ENCODE measurements around the gene SMIM14. TPM values are rescaled to one million over a fixed set of nuclear protein-coding genes. Genes with fewer than 3 reads are reported as not detected.

The SMIM14 gene
- total and polyA plus RNA-seq, 9 of the 15 experiments (the other 6 are each of a cell fraction or from before 2014, with no cell fraction given), result 0.98 to 3.7 (median 2.2) TPM

GRCh38 chr4:39638354-39639239 lies at the start of gene SMIM14 (continued):
- no peak for TF ChIP-seq HDAC6 (IDR thresholded peaks at IDR 0.05; ENCODE audit: low read depth, low read length)
- TF ChIP-seq, protein P1, sequence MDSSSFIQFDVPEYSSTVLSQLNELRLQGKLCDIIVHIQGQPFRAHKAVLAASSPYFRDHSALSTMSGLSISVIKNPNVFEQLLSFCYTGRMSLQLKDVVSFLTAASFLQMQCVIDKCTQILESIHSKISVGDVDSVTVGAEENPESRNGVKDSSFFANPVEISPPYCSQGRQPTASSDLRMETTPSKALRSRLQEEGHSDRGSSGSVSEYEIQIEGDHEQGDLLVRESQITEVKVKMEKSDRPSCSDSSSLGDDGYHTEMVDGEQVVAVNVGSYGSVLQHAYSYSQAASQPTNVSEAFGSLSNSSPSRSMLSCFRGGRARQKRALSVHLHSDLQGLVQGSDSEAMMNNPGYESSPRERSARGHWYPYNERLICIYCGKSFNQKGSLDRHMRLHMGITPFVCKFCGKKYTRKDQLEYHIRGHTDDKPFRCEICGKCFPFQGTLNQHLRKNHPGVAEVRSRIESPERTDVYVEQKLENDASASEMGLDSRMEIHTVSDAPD (CRISPR knock-in tag; IDR thresholded peaks at IDR 0.05), result no peak
- TF ChIP-seq CCNT2 (IDR thresholded peaks at IDR 0.05; ENCODE audit: borderline replicate concordance, extremely low read depth, insufficient read length, low read depth, low read length), result peak; percentile 99
- TF ChIP-seq CBFB (CRISPR knock-in tag; IDR thresholded peaks at IDR 0.05), result peak; percentile 24; the same call in 1 of the 2 replicates
- TF ChIP-seq TEAD1 (CRISPR knock-in tag; IDR thresholded peaks at IDR 0.05), result no peak
- no peak for TF ChIP-seq RBM14 (IDR thresholded peaks at IDR 0.05; ENCODE audit: borderline replicate concordance, insufficient read depth, low read depth, low read length)
- no peak; the same call in 1 of the 2 replicates for TF ChIP-seq ZNF263 (CRISPR knock-in tag; IDR thresholded peaks at IDR 0.05; ENCODE audit: borderline replicate concordance)
- TF ChIP-seq, protein P2, sequence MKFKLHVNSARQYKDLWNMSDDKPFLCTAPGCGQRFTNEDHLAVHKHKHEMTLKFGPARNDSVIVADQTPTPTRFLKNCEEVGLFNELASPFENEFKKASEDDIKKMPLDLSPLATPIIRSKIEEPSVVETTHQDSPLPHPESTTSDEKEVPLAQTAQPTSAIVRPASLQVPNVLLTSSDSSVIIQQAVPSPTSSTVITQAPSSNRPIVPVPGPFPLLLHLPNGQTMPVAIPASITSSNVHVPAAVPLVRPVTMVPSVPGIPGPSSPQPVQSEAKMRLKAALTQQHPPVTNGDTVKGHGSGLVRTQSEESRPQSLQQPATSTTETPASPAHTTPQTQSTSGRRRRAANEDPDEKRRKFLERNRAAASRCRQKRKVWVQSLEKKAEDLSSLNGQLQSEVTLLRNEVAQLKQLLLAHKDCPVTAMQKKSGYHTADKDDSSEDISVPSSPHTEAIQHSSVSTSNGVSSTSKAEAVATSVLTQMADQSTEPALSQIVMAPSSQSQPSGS (CRISPR knock-in tag; IDR thresholded peaks at IDR 0.05), result no peak
- no peak for TF ChIP-seq ELF2 (CRISPR knock-in tag; IDR thresholded peaks at IDR 0.05)
- no peak for TF ChIP-seq ZNF583 (CRISPR knock-in tag; IDR thresholded peaks at IDR 0.05)
- TF ChIP-seq, protein P3, sequence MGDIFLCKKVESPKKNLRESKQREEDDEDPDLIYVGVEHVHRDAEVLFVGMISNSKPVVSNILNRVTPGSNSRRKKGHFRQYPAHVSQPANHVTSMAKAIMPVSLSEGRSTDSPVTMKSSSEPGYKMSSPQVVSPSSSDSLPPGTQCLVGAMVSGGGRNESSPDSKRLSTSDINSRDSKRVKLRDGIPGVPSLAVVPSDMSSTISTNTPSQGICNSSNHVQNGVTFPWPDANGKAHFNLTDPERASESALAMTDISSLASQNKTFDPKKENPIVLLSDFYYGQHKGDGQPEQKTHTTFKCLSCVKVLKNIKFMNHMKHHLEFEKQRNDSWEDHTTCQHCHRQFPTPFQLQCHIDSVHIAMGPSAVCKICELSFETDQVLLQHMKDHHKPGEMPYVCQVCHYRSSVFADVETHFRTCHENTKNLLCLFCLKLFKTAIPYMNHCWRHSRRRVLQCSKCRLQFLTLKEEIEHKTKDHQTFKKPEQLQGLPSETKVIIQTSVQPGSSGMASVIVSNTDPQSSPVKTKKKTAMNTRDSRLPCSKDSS (IDR thresholded peaks at IDR 0.05; ENCODE audit: low read depth, partially characterized antibody), result no peak
- TF ChIP-seq SLC30A9 (CRISPR knock-in tag; IDR thresholded peaks at IDR 0.05), result no peak
- no peak for TF ChIP-seq ATF1 (CRISPR knock-in tag; IDR thresholded peaks at IDR 0.05)
- TF ChIP-seq ATF1 (tag; IDR thresholded peaks at IDR 0.05), result peak; percentile 91
- TF ChIP-seq, protein P4, sequence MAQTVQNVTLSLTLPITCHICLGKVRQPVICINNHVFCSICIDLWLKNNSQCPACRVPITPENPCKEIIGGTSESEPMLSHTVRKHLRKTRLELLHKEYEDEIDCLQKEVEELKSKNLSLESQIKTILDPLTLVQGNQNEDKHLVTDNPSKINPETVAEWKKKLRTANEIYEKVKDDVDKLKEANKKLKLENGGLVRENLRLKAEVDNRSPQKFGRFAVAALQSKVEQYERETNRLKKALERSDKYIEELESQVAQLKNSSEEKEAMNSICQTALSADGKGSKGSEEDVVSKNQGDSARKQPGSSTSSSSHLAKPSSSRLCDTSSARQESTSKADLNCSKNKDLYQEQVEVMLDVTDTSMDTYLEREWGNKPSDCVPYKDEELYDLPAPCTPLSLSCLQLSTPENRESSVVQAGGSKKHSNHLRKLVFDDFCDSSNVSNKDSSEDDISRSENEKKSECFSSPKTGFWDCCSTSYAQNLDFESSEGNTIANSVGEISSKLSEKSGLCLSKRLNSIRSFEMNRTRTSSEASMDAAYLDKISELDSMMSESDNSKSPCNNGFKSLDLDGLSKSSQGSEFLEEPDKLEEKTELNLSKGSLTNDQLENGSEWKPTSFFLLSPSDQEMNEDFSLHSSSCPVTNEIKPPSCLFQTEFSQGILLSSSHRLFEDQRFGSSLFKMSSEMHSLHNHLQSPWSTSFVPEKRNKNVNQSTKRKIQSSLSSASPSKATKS (CRISPR knock-in tag; IDR thresholded peaks at IDR 0.05), result no peak
- no peak for TF ChIP-seq ZNF444 (CRISPR knock-in tag; IDR thresholded peaks at IDR 0.05)
- no peak for TF ChIP-seq EWSR1 (IDR thresholded peaks at IDR 0.05; ENCODE audit: borderline replicate concordance, low read depth, partially characterized antibody)
- TF ChIP-seq TRIM25 (IDR thresholded peaks at IDR 0.05; ENCODE audit: borderline replicate concordance), result no peak

All from K562 (cell line).